GM12878 (cell line): ENCODE data around the gene TOM1L1.

Experiments
- ASH2L ChIP-seq: fragments of 300-600, 200-600 bp; sonication (generic); IDR thresholded peaks from 2 replicates; pipeline ENCODE4 v1.6.1; 2017; ENCODE audit warnings: low read depth, mild to moderate bottlenecking, borderline replicate concordance
- BACH1 ChIP-seq: fragments of 450-650 bp; IDR thresholded peaks from 2 replicates; pipeline ENCODE4 v1.6.1; 2017; ENCODE audit warnings: mild to moderate bottlenecking, borderline replicate concordance
- EP300 ChIP-seq, 2 experiments: fragments of 150-350 bp in 1 of 2; IDR thresholded peaks; 2 replicates each; pipeline ENCODE4 v1.6.1; 2011 to 2012; ENCODE audit warnings: low read depth in 2 of 2, low read length in 2 of 2, borderline replicate concordance in 1 of 2, improper control_type of control experiment in 1 of 2, inconsistent platforms in 1 of 2; ENCODE audit not compliant: control insufficient read depth in 1 of 2
- ESRRA ChIP-seq: IDR thresholded peaks from 2 replicates; pipeline ENCODE4 v1.6.1; 2012; ENCODE audit warnings: mild to moderate bottlenecking, low read length, improper control_type of control experiment
- ETV6 ChIP-seq, 2 experiments: fragments of 450-650 bp in 1 of 2; IDR thresholded peaks in 1 of 2; conservative IDR thresholded peaks in 1 of 2; 2 replicates each; pipeline ENCODE4 v1.6.1; 2014; ENCODE audit warnings: antibody characterized with exemption in 1 of 2, borderline replicate concordance in 1 of 2, low read depth in 1 of 2, mild to moderate bottlenecking in 1 of 2, moderate library complexity in 1 of 2
- KDM1A ChIP-seq: fragments of 200-600 bp; sonication (generic); IDR thresholded peaks from 2 replicates; pipeline ENCODE4 v1.6.1; 2016; ENCODE audit warnings: borderline replicate concordance
- MYC ChIP-seq: IDR thresholded peaks from 2 replicates; pipeline ENCODE4 v1.6.1; 2011; ENCODE audit warnings: mild to moderate bottlenecking, low read length, moderate library complexity, inconsistent platforms; ENCODE audit not compliant: insufficient read depth, insufficient replicate concordance, insufficient read length, severe bottlenecking
- POU2F2 ChIP-seq: IDR thresholded peaks from 3 replicates; pipeline ENCODE4 v1.6.1; 2011; ENCODE audit warnings: low read depth, mild to moderate bottlenecking, low read length, borderline replicate concordance
- RCOR1 ChIP-seq: conservative IDR thresholded peaks from 2 replicates; pipeline ENCODE4 v1.6.1; 2012; ENCODE audit warnings: low read depth, low read length, improper control_type of control experiment
- SMC3 ChIP-seq: IDR thresholded peaks from 2 replicates; pipeline ENCODE4 v1.6.1; 2011; ENCODE audit warnings: low read length, improper control_type of control experiment, borderline replicate concordance
- TF ChIP-seq, protein P1 (sequence below): fragments of 150-350 bp; IDR thresholded peaks from 2 replicates; pipeline ENCODE4 v1.6.1; 2016; ENCODE audit warnings: low read depth, low read length
- TF ChIP-seq, protein P2 (sequence below), 3 experiments: IDR thresholded peaks in 2 of 3; conservative IDR thresholded peaks in 1 of 3; 2 replicates each; pipeline ENCODE4 v1.5.1; 2011; ENCODE audit warnings: low read depth in 3 of 3, low read length in 3 of 3, mild to moderate bottlenecking in 3 of 3, control low read depth in 2 of 3, moderate library complexity in 2 of 3, inconsistent platforms in 1 of 3, mixed read lengths in 1 of 3; ENCODE audit not compliant: control insufficient read depth in 2 of 3, insufficient read depth in 1 of 3; ENCODE audit errors: extremely low read depth in 1 of 3
- TF ChIP-seq, protein P3 (sequence below): IDR thresholded peaks from 2 replicates; pipeline ENCODE4 v1.6.1; 2012; ENCODE audit warnings: low read length, inconsistent platforms
- TF ChIP-seq, protein P4 (sequence below): fragments of 450-650 bp; IDR thresholded peaks from 2 replicates; pipeline ENCODE4 v1.6.1; 2017; ENCODE audit warnings: mild to moderate bottlenecking, low read depth, inconsistent platforms; ENCODE audit not compliant: poor library complexity, severe bottlenecking

DNA sequence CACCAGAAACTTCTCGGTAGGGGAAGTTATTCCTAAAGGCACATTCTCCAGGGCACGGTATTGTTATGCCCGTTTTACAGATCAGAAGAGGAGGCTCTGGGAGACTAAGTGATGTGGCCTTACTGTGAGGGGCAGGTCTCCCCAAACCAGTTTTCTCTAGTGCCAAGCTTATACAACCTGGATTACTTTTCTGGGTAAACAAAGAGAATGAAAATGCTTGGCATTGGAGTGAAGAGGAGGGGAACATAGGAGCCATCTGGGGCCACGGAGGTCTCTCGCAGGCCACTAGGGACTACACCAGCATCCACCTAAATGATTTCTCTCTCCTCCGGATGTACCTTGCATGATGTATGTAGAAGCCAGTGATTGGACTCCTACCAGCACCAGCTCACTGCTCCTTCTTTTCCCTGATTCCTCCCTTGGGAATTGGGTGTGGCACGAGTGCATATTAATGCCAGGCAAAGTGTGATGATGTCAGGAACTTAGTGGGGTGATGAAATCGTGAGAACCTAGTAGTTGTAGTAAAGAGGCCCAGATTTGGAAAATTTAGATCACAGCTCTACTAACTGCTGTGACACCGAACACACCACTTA is 674 bp downstream of the TOM1L1 start:
- TF ChIP-seq POU2F2 (no peak), EP300 (IDR thresholded peaks at IDR 0.05; ENCODE audit: borderline replicate concordance in 1 of 2, control insufficient read depth in 1 of 2, low read depth in 2 of 2, low read length in 2 of 2) (no peak), KDM1A (no peak), BACH1 (no peak), SMC3 (no peak), ASH2L (no peak), MYC (no peak), ESRRA (no peak), RCOR1 (no peak), ETV6 (conservative IDR thresholded peaks at IDR 0.05 in 1 of 2, IDR thresholded peaks at IDR 0.05 in 1 of 2; ENCODE audit: borderline replicate concordance in 1 of 2, low read depth in 1 of 2) (no peak)
- TF ChIP-seq, protein P1, sequence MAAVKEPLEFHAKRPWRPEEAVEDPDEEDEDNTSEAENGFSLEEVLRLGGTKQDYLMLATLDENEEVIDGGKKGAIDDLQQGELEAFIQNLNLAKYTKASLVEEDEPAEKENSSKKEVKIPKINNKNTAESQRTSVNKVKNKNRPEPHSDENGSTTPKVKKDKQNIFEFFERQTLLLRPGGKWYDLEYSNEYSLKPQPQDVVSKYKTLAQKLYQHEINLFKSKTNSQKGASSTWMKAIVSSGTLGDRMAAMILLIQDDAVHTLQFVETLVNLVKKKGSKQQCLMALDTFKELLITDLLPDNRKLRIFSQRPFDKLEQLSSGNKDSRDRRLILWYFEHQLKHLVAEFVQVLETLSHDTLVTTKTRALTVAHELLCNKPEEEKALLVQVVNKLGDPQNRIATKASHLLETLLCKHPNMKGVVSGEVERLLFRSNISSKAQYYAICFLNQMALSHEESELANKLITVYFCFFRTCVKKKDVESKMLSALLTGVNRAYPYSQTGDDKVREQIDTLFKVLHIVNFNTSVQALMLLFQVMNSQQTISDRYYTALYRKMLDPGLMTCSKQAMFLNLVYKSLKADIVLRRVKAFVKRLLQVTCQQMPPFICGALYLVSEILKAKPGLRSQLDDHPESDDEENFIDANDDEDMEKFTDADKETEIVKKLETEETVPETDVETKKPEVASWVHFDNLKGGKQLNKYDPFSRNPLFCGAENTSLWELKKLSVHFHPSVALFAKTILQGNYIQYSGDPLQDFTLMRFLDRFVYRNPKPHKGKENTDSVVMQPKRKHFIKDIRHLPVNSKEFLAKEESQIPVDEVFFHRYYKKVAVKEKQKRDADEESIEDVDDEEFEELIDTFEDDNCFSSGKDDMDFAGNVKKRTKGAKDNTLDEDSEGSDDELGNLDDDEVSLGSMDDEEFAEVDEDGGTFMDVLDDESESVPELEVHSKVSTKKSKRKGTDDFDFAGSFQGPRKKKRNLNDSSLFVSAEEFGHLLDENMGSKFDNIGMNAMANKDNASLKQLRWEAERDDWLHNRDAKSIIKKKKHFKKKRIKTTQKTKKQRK: no peak
- TF ChIP-seq, protein P2, sequence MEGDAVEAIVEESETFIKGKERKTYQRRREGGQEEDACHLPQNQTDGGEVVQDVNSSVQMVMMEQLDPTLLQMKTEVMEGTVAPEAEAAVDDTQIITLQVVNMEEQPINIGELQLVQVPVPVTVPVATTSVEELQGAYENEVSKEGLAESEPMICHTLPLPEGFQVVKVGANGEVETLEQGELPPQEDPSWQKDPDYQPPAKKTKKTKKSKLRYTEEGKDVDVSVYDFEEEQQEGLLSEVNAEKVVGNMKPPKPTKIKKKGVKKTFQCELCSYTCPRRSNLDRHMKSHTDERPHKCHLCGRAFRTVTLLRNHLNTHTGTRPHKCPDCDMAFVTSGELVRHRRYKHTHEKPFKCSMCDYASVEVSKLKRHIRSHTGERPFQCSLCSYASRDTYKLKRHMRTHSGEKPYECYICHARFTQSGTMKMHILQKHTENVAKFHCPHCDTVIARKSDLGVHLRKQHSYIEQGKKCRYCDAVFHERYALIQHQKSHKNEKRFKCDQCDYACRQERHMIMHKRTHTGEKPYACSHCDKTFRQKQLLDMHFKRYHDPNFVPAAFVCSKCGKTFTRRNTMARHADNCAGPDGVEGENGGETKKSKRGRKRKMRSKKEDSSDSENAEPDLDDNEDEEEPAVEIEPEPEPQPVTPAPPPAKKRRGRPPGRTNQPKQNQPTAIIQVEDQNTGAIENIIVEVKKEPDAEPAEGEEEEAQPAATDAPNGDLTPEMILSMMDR (IDR thresholded peaks at IDR 0.05 in 2 of 3, conservative IDR thresholded peaks at IDR 0.05 in 1 of 3; ENCODE audit: control insufficient read depth in 2 of 3, extremely low read depth in 1 of 3, insufficient read depth in 1 of 3, low read depth in 3 of 3, low read length in 3 of 3): no peak
- TF ChIP-seq, protein P3, sequence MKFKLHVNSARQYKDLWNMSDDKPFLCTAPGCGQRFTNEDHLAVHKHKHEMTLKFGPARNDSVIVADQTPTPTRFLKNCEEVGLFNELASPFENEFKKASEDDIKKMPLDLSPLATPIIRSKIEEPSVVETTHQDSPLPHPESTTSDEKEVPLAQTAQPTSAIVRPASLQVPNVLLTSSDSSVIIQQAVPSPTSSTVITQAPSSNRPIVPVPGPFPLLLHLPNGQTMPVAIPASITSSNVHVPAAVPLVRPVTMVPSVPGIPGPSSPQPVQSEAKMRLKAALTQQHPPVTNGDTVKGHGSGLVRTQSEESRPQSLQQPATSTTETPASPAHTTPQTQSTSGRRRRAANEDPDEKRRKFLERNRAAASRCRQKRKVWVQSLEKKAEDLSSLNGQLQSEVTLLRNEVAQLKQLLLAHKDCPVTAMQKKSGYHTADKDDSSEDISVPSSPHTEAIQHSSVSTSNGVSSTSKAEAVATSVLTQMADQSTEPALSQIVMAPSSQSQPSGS: no peak
- TF ChIP-seq, protein P4, sequence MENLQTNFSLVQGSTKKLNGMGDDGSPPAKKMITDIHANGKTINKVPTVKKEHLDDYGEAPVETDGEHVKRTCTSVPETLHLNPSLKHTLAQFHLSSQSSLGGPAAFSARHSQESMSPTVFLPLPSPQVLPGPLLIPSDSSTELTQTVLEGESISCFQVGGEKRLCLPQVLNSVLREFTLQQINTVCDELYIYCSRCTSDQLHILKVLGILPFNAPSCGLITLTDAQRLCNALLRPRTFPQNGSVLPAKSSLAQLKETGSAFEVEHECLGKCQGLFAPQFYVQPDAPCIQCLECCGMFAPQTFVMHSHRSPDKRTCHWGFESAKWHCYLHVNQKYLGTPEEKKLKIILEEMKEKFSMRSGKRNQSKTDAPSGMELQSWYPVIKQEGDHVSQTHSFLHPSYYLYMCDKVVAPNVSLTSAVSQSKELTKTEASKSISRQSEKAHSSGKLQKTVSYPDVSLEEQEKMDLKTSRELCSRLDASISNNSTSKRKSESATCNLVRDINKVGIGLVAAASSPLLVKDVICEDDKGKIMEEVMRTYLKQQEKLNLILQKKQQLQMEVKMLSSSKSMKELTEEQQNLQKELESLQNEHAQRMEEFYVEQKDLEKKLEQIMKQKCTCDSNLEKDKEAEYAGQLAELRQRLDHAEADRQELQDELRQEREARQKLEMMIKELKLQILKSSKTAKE: no peak
